ENCODE data around the gene SCARB1. TPM values are rescaled to one million over a fixed set of nuclear protein-coding genes. Genes with fewer than 3 reads are reported as not detected.

The SCARB1 gene
- total and polyA plus RNA-seq, 9 of the 15 experiments (the other 6 are each of a cell fraction or from before 2014, with no cell fraction given): 0.56 to 157 (median 52.8) TPM

DNA sequence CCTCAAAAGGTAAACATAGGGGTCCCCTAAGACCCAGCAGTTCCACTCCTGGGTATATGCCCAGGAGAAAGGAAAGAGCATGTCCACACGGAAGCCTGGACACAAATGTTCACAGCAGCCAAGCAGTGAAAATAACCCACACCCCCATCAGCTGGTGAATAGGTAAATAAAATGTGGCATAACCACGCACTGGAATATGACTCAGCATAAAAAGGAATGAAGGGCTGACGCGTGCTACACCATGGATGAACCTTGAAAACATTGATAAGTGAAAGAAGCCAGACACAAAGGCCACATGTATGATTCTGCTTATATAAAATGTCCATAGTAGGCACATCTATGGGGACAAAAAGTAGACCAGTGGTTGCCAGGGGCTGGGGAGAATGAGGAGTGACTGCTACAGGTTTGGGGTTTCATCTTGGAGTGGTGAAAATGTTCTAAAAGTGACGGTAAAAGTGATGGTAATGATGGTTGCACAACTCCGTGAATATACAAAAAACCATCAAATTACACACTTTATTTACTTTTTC, 3.8 kb upstream of the SCARB1 start (continued):
- TF ChIP-seq MTA2 (IDR thresholded peaks at IDR 0.05; ENCODE audit: low read depth) (peak; percentile 16; the same call in 1 of the 2 replicates), PRDM10 (IDR thresholded peaks at IDR 0.05; ENCODE audit: partially characterized antibody) (no peak), ZNF444 (CRISPR knock-in tag; IDR thresholded peaks at IDR 0.05) (no peak), PHF8 (IDR thresholded peaks at IDR 0.05; ENCODE audit: borderline replicate concordance, low read length) (no peak), ZNF696 (CRISPR knock-in tag; conservative IDR thresholded peaks at IDR 0.05) (no peak), ZFP1 (CRISPR knock-in tag; IDR thresholded peaks at IDR 0.05) (no peak), ZNF668 (CRISPR knock-in tag; IDR thresholded peaks at IDR 0.05) (no peak; the same call in 1 of the 2 replicates), NFATC3 (IDR thresholded peaks at IDR 0.05) (no peak), MBD2 (IDR thresholded peaks at IDR 0.05; ENCODE audit: borderline replicate concordance, low read depth) (no peak), ZNF589 (CRISPR knock-in tag; IDR thresholded peaks at IDR 0.05; ENCODE audit: low read depth) (no peak; the same call in 1 of the 2 replicates), FOXA1 (IDR thresholded peaks at IDR 0.05; ENCODE audit: borderline replicate concordance) (no peak), THRA (IDR thresholded peaks at IDR 0.05) (no peak), PTRF (tag; IDR thresholded peaks at IDR 0.05) (no peak), MYNN (IDR thresholded peaks at IDR 0.05) (no peak), MYNN (CRISPR knock-in tag; IDR thresholded peaks at IDR 0.05) (no peak), JUN (IDR thresholded peaks at IDR 0.05; ENCODE audit: borderline replicate concordance, low read depth, low read length) (0 out of 2 replicates have a peak, but pooled peaks have one; percentile 53), JUN (CRISPR knock-in tag; IDR thresholded peaks at IDR 0.05; ENCODE audit: borderline replicate concordance) (no peak)
- TF ChIP-seq, protein P1, sequence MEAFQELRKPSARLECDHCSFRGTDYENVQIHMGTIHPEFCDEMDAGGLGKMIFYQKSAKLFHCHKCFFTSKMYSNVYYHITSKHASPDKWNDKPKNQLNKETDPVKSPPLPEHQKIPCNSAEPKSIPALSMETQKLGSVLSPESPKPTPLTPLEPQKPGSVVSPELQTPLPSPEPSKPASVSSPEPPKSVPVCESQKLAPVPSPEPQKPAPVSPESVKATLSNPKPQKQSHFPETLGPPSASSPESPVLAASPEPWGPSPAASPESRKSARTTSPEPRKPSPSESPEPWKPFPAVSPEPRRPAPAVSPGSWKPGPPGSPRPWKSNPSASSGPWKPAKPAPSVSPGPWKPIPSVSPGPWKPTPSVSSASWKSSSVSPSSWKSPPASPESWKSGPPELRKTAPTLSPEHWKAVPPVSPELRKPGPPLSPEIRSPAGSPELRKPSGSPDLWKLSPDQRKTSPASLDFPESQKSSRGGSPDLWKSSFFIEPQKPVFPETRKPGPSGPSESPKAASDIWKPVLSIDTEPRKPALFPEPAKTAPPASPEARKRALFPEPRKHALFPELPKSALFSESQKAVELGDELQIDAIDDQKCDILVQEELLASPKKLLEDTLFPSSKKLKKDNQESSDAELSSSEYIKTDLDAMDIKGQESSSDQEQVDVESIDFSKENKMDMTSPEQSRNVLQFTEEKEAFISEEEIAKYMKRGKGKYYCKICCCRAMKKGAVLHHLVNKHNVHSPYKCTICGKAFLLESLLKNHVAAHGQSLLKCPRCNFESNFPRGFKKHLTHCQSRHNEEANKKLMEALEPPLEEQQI (IDR thresholded peaks at IDR 0.05): 0 out of 2 replicates have a peak, but pooled peaks have one; percentile 31
- TF ChIP-seq, protein P2, sequence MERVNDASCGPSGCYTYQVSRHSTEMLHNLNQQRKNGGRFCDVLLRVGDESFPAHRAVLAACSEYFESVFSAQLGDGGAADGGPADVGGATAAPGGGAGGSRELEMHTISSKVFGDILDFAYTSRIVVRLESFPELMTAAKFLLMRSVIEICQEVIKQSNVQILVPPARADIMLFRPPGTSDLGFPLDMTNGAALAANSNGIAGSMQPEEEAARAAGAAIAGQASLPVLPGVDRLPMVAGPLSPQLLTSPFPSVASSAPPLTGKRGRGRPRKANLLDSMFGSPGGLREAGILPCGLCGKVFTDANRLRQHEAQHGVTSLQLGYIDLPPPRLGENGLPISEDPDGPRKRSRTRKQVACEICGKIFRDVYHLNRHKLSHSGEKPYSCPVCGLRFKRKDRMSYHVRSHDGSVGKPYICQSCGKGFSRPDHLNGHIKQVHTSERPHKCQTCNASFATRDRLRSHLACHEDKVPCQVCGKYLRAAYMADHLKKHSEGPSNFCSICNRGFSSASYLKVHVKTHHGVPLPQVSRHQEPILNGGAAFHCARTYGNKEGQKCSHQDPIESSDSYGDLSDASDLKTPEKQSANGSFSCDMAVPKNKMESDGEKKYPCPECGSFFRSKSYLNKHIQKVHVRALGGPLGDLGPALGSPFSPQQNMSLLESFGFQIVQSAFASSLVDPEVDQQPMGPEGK (CRISPR knock-in tag; IDR thresholded peaks at IDR 0.05; ENCODE audit: borderline replicate concordance): no peak
